H1 (cell line): ENCODE data around the gene ANXA1. TPM values are rescaled to one million over a fixed set of nuclear protein-coding genes. Genes with fewer than 3 reads are reported as not detected.

Experiments used
- BACH1 ChIP-seq: IDR thresholded peaks from 2 replicates; pipeline ENCODE4 v1.6.1; 2012; ENCODE audit warnings: low read length, improper control_type of control experiment
- CBX5 ChIP-seq: fragments of 300-800, 300-1000 bp; sonication (generic); IDR thresholded peaks from 2 replicates; pipeline ENCODE4 v1.7.1; 2016; ENCODE audit warnings: antibody characterized with exemption, low read length, low read depth
- CEBPB ChIP-seq: IDR thresholded peaks from 2 replicates; pipeline ENCODE4 v1.6.1; 2012; ENCODE audit warnings: low read depth, low read length
- CHD7 ChIP-seq: fragments of 300-600 bp; sonication (generic); IDR thresholded peaks from 2 replicates; pipeline ENCODE4 v1.7.1; 2012; ENCODE audit warnings: low read length, moderate library complexity, mild to moderate bottlenecking, inconsistent platforms; ENCODE audit not compliant: insufficient replicate concordance
- NANOG ChIP-seq: IDR thresholded peaks from 2 replicates; pipeline ENCODE4 v1.6.1; 2011; ENCODE audit warnings: low read length, low read depth, mild to moderate bottlenecking, inconsistent platforms; ENCODE audit not compliant: insufficient read depth, poor library complexity, severe bottlenecking
- polyA plus RNA-seq, 7 experiments: library from polyadenylated mRNA; depleted of rRNA in 3 of 7; stranded (reverse) in 5 of 7; unstranded in 2 of 7; fragments of >200 nt in 5 of 7; fragments of 200-250 nt in 2 of 7; gene quantifications; 1 replicate in 5 of 7; 2 replicates in 1 of 7; 4 replicates in 1 of 7; pipeline versions ENCODE4 v1.2.1 to v1.2.3, GENCODE V29; 2011 to 2013; ENCODE audit warnings: missing spikeins in 2 of 7, mixed read lengths in 2 of 7
- total RNA-seq: library from RNA; stranded (reverse); fragmentation: NEBNext Ultra II Directional; extraction: Animal tissue kit (Norgen Biotek cat#: 25700); gene quantifications from 2 replicates; pipeline ENCODE4 v1.2.1, GENCODE V29; 2021

ANXA1 gene
- total and polyA plus RNA-seq, 2 of the 8 experiments (the other 6 are each of a cell fraction or from before 2014, with no cell fraction given) = 0.71 to 5.7 TPM

- TF ChIP-seq CHD7 (no peak), CEBPB (no peak), BACH1 (no peak), NANOG (no peak), CBX5 (no peak)
Observed at GRCh38 chr9:73155968-73156864, 4.6 kb downstream of the ANXA1 start (continued).
